HepG2 (cell line): ENCODE data around the gene DVL3. TPM values are rescaled to one million over a fixed set of nuclear protein-coding genes. Genes with fewer than 3 reads are reported as not detected.

Experiments
- DNMT3B ChIP-seq: conservative IDR thresholded peaks from 2 replicates; pipeline ENCODE4 v1.6.1; 2016; ENCODE audit warnings: missing biosample characterization, control low read depth
- HDAC1 ChIP-seq: sonication (generic); formaldehyde crosslinking; IDR thresholded peaks from 2 replicates; pipeline ENCODE4 v1.5.1; 2020; ENCODE audit warnings: mild to moderate bottlenecking, missing genetic modification reagents
- HMGA1 ChIP-seq: sonication (generic); formaldehyde crosslinking; conservative IDR thresholded peaks from 2 replicates; pipeline ENCODE4 v1.4.0; 2020; ENCODE audit warnings: missing genetic modification reagents
- KAT8 ChIP-seq: IDR thresholded peaks from 2 replicates; pipeline ENCODE4 v1.6.1; 2016; ENCODE audit warnings: missing genetic modification reagents, missing compliant biosample characterization
- KDM6A ChIP-seq: IDR thresholded peaks from 2 replicates; pipeline ENCODE4 v1.6.1; 2016; ENCODE audit warnings: low read depth
- KLF11 ChIP-seq: IDR thresholded peaks from 2 replicates; pipeline ENCODE4 v1.6.1; 2016; ENCODE audit warnings: missing compliant biosample characterization
- RBM39 ChIP-seq: fragments of 200-400 bp; formaldehyde crosslinking; IDR thresholded peaks from one replicate; pipeline ENCODE4 v1.6.1; 2018; ENCODE audit warnings: antibody characterized with exemption, mild to moderate bottlenecking, low read depth, low read length; ENCODE audit not compliant: poor library complexity, severe bottlenecking
- SMAD9 ChIP-seq: sonication (generic); formaldehyde crosslinking; IDR thresholded peaks from 2 replicates; pipeline ENCODE4 v1.5.1; 2020; ENCODE audit warnings: mild to moderate bottlenecking, missing genetic modification reagents
- TMF1 ChIP-seq: sonication (generic); formaldehyde crosslinking; IDR thresholded peaks from 2 replicates; pipeline ENCODE4 v1.8.1; 2022; ENCODE audit warnings: low read depth, missing genetic modification reagents
- ZNF136 ChIP-seq: sonication (generic); formaldehyde crosslinking; IDR thresholded peaks from 2 replicates; pipeline ENCODE4 v1.8.1; 2022; ENCODE audit warnings: low read depth, mild to moderate bottlenecking, moderate library complexity, missing genetic modification reagents
- ZNF20 ChIP-seq: sonication (generic); formaldehyde crosslinking; IDR thresholded peaks from 2 replicates; pipeline ENCODE4 v1.4.0; 2020; ENCODE audit warnings: mild to moderate bottlenecking, moderate library complexity, missing genetic modification reagents
- ZNF382 ChIP-seq: sonication (generic); formaldehyde crosslinking; IDR thresholded peaks from 2 replicates; pipeline ENCODE4 v1.5.0; 2020; ENCODE audit warnings: missing genetic modification reagents, mild to moderate bottlenecking, borderline replicate concordance
- ZNF460 ChIP-seq: sonication (generic); formaldehyde crosslinking; IDR thresholded peaks from 2 replicates; pipeline ENCODE4 v1.5.1; 2020; ENCODE audit warnings: missing genetic modification reagents, mild to moderate bottlenecking, borderline replicate concordance
- ZNF501 ChIP-seq: sonication (generic); formaldehyde crosslinking; IDR thresholded peaks from 2 replicates; pipeline ENCODE4 v1.5.1; 2020; ENCODE audit warnings: mild to moderate bottlenecking, moderate library complexity, missing genetic modification reagents
- ZNF547 ChIP-seq: sonication (generic); formaldehyde crosslinking; IDR thresholded peaks from 2 replicates; pipeline ENCODE4 v1.5.1; 2020; ENCODE audit warnings: mild to moderate bottlenecking, missing genetic modification reagents
- ZNF761 ChIP-seq: sonication (generic); formaldehyde crosslinking; conservative IDR thresholded peaks from 2 replicates; pipeline ENCODE4 v1.4.0; 2020; ENCODE audit warnings: mild to moderate bottlenecking, missing genetic modification reagents
- ZSCAN29 ChIP-seq: sonication (generic); formaldehyde crosslinking; conservative IDR thresholded peaks from 2 replicates; pipeline ENCODE4 v1.4.0; 2020; ENCODE audit warnings: mild to moderate bottlenecking, missing genetic modification reagents
- polyA plus RNA-seq, 8 experiments: library from polyadenylated mRNA; depleted of rRNA in 3 of 8; stranded (reverse) in 7 of 8; unstranded in 1 of 8; fragments of >200 nt; fragmentation: Illumina TruSeq in 4 of 8; extraction: Trizol in 4 of 8; gene quantifications; 2 replicates each; pipeline versions ENCODE4 v1.2.1 to v1.2.3, GENCODE V29; 2011 to 2016; ENCODE audit warnings: low read depth in 4 of 8, missing spikeins in 1 of 8, mixed read lengths in 1 of 8; ENCODE audit not compliant: insufficient read depth in 1 of 8
- total RNA-seq, 5 experiments: library from RNA; depleted of rRNA; stranded (reverse); fragments of >200 nt; fragmentation: Illumina TruSeq; extraction: Trizol; gene quantifications; 2 replicates each; pipeline ENCODE4 v1.2.3, GENCODE V29; 2016; ENCODE audit warnings: low read depth in 1 of 5
- TF ChIP-seq, protein P1 (sequence below): sonication (generic); formaldehyde crosslinking; IDR thresholded peaks from 2 replicates; pipeline ENCODE4 v1.4.0; 2020; ENCODE audit warnings: missing genetic modification reagents
- TF ChIP-seq, protein P2 (sequence below): sonication (generic); formaldehyde crosslinking; IDR thresholded peaks from 2 replicates; pipeline ENCODE4 v1.5.0; 2020; ENCODE audit warnings: missing genetic modification reagents
- TF ChIP-seq, protein P3 (sequence below): sonication (generic); formaldehyde crosslinking; IDR thresholded peaks from 2 replicates; pipeline ENCODE4 v1.8.0; 2022; ENCODE audit warnings: mild to moderate bottlenecking, missing genetic modification reagents; ENCODE audit not compliant: insufficient replicate concordance
- TF ChIP-seq, protein P4 (sequence below): IDR thresholded peaks from 2 replicates; pipeline ENCODE4 v1.6.1; 2016; ENCODE audit warnings: mild to moderate bottlenecking

Gene DVL3
- total and polyA plus RNA-seq, 2 of the 13 experiments (the other 11 are each of a cell fraction or from before 2014, with no cell fraction given): 29.0 to 36.1 TPM

DNA sequence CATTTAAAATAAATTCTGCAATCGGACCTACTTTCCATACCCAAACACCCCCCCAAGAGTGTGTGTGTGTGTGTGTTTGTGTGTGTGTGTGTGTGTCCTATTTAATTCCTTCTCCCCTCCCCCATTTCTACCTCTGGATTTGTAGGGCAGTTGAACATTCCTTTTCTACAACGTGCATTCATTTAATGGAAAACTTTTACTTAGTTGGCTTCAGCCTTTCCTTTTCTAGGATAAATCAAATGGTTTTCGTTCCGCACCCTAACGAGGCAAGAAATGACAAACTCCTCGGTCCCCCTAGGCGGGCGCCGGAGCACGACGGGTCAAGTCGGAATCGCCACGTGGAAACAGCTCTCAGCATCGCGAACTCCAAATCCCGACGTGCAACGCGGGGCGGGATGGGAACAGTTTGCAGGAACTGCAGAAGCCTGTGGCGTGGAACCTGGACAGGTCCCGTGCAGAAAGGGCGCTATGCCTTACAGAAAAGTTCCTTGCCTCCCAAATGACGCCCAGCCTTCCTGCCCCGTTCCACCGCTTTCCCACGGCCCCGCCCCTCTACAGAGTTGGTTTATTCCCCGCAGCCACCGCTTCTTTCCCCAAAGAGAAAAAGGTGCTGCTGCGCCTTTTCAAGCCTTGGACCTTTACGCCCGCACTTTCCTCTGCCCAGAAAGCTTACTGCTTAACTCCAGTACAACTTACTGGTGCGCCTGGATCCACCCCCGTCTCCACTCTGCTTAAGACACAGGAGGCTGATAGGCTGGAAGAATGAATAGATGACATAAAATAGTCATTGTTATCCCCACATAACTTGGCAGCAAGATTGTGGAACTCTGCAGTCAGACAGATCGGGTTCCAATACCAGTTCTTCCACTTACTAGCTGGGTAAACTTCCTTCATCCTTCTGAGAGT lies 21.1 kb upstream of the DVL3 start (continued):
- TF ChIP-seq ZNF761 (CRISPR knock-in tag) (peak; percentile 89; the same call in 1 of the 2 replicates), HMGA1 (CRISPR knock-in tag) (no peak), KDM6A (CRISPR knock-in tag) (no peak), RBM39 (no peak), ZNF136 (CRISPR knock-in tag) (peak; percentile 63; the same call in 1 of the 2 replicates), TMF1 (peak; percentile 88; the same call in 1 of the 2 replicates), SMAD9 (CRISPR knock-in tag) (no peak), ZSCAN29 (CRISPR knock-in tag) (0 out of 2 replicates have a peak, but pooled peaks have one; percentile 46), ZNF382 (CRISPR knock-in tag) (no peak), ZNF460 (no peak; the same call in 1 of the 2 replicates), DNMT3B (CRISPR knock-in tag) (no peak), HDAC1 (CRISPR knock-in tag) (peak; percentile 91), ZNF547 (CRISPR knock-in tag) (no peak; the same call in none of the 2 replicates), ZNF501 (CRISPR knock-in tag) (0 out of 2 replicates have a peak, but pooled peaks have one; percentile 31), KLF11 (0 out of 2 replicates have a peak, but pooled peaks have one; percentile 55), KAT8 (peak; percentile 46; the same call in 1 of the 2 replicates), ZNF20 (CRISPR knock-in tag) (no peak)
- TF ChIP-seq, protein P1, sequence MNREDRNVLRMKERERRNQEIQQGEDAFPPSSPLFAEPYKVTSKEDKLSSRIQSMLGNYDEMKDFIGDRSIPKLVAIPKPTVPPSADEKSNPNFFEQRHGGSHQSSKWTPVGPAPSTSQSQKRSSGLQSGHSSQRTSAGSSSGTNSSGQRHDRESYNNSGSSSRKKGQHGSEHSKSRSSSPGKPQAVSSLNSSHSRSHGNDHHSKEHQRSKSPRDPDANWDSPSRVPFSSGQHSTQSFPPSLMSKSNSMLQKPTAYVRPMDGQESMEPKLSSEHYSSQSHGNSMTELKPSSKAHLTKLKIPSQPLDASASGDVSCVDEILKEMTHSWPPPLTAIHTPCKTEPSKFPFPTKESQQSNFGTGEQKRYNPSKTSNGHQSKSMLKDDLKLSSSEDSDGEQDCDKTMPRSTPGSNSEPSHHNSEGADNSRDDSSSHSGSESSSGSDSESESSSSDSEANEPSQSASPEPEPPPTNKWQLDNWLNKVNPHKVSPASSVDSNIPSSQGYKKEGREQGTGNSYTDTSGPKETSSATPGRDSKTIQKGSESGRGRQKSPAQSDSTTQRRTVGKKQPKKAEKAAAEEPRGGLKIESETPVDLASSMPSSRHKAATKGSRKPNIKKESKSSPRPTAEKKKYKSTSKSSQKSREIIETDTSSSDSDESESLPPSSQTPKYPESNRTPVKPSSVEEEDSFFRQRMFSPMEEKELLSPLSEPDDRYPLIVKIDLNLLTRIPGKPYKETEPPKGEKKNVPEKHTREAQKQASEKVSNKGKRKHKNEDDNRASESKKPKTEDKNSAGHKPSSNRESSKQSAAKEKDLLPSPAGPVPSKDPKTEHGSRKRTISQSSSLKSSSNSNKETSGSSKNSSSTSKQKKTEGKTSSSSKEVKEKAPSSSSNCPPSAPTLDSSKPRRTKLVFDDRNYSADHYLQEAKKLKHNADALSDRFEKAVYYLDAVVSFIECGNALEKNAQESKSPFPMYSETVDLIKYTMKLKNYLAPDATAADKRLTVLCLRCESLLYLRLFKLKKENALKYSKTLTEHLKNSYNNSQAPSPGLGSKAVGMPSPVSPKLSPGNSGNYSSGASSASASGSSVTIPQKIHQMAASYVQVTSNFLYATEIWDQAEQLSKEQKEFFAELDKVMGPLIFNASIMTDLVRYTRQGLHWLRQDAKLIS (CRISPR knock-in tag): no peak
- TF ChIP-seq, protein P2, sequence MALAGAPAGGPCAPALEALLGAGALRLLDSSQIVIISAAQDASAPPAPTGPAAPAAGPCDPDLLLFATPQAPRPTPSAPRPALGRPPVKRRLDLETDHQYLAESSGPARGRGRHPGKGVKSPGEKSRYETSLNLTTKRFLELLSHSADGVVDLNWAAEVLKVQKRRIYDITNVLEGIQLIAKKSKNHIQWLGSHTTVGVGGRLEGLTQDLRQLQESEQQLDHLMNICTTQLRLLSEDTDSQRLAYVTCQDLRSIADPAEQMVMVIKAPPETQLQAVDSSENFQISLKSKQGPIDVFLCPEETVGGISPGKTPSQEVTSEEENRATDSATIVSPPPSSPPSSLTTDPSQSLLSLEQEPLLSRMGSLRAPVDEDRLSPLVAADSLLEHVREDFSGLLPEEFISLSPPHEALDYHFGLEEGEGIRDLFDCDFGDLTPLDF (CRISPR knock-in tag): peak; percentile 54
- TF ChIP-seq, protein P3, sequence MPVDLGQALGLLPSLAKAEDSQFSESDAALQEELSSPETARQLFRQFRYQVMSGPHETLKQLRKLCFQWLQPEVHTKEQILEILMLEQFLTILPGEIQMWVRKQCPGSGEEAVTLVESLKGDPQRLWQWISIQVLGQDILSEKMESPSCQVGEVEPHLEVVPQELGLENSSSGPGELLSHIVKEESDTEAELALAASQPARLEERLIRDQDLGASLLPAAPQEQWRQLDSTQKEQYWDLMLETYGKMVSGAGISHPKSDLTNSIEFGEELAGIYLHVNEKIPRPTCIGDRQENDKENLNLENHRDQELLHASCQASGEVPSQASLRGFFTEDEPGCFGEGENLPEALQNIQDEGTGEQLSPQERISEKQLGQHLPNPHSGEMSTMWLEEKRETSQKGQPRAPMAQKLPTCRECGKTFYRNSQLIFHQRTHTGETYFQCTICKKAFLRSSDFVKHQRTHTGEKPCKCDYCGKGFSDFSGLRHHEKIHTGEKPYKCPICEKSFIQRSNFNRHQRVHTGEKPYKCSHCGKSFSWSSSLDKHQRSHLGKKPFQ: peak; percentile 29
- TF ChIP-seq, protein P4, sequence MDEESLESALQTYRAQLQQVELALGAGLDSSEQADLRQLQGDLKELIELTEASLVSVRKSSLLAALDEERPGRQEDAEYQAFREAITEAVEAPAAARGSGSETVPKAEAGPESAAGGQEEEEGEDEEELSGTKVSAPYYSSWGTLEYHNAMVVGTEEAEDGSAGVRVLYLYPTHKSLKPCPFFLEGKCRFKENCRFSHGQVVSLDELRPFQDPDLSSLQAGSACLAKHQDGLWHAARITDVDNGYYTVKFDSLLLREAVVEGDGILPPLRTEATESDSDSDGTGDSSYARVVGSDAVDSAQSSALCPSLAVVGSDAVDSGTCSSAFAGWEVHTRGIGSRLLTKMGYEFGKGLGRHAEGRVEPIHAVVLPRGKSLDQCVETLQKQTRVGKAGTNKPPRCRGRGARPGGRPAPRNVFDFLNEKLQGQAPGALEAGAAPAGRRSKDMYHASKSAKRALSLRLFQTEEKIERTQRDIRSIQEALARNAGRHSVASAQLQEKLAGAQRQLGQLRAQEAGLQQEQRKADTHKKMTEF (CRISPR knock-in tag): peak; percentile 67
